Putamen (tissue), 1 donor: ENCODE measurements around the gene GORASP1.
"Not testable (repeated sequence)": the region's sequence is repeated elsewhere in the genome, so short reads cannot be mapped to it uniquely, and the experiment has no call there.

Experiments used
- DNase-seq: peaks from one replicate; pipeline ENCODE4 v3.0.0-alpha.2; 2016; ENCODE audit warnings: low spot score

GORASP1 gene

GRCh38 chr3:39064646-39065045 lies 42.8 kb downstream of the GORASP1 start:
- no peak for DNase-seq

GRCh38 chr3:39063143-39063542 lies 44.3 kb downstream of the GORASP1 start:
- DNase-seq, result no peak

GRCh38 chr3:39062180-39062579 lies 45.2 kb downstream of the GORASP1 start:
- no peak for DNase-seq

DNA sequence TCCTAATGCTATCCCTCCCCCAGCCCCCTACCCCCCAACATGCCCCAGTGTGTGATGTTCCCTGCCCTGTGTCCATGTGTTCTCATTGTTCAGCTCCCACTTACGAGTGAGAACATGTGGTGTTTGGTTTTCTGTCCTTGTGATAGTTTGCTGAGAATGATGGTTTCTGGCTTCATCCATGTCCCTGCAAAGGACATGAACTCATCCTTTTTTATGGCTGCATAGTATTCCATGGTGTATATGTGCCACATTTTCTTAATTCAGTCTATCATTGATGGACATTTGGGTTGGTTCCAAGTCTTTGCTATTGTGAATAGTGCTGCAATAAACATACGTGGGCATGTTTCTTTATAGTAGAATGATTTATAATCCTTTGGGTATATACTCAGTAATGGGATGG lies 46.2 kb downstream of the GORASP1 start:
- DNase-seq, result not testable (repeated sequence)

- DNase-seq, result no peak
Observed at GRCh38 chr3:39056151-39056550, 51.3 kb downstream of the GORASP1 start.

GRCh38 chr3:39053696-39054095 lies 53.7 kb downstream of the GORASP1 start:
- no peak for DNase-seq

DNA sequence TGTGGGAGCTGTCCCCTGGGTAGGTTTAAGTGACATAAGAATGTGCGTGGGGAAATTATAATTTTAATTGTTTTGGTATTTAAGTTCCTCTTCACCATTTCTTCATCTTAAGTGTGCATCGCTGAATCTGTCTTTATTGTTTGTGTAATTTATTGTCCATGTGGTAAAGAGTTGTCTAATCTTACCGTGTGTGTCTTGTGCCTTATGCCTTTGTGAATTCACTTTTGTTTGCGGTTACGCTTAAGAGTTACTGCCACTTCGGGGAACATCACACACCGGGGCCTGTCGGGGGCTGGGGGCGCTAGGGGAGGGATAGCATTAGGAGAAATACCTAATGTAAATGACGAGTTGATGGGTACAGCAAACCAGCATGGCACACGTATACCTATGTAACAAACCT lies 54.8 kb downstream of the GORASP1 start:
- DNase-seq, result no peak

DNA sequence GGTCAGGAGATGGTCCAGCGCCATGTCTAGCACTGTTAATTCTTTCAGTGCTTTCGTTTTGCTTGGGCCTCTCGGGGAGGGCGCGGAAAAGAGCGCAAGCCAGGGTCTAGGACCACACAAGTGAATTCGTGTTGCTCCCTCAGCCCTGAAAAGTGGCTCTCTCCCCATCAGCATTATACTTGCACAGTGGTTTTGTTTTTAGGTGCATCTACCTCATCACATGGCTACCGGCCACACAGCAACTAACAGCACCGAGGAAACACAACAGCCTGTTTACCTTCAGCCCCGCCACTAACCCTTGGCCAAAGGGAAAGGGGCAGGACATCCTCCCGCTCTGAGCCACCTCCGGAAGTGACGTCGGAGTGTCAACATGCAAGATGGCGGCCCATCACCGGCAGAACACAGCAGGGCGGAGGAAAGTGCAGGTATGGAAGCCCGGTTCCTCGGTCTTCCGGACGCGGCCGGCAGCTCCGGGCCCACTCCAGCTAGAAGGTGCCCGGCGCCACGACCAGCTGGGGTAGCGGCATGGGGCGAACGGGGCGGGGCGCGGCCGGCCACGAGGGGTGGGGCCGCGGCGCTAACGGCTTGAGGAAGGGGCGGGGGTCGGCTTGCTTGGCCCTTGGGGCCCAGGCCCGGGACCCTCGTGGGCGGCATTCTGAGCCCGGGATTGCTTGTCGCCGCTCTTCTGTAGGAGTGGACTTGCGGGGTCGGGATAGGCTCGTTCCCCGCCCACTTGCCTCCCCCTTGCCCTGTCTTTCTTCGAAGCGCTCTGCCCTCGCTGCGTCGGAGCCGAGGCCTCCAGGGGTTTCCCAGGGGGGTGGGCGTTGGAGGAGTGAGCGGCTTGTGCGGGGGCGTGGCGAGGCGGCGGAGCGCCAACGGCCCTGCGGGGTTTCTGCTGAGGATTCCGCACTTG lies 55.5 kb downstream of the GORASP1 start, which contains the start of the genes SCN11A and WDR48:
SCN11A (minus strand) TSS at position 296 of the 913 bp plus-strand sequence. CDS start 101,582 bp downstream, outside the sequence.
WDR48 (plus strand) TSS at position 368 of the 913 bp plus-strand sequence; CDS start at position 378, 10 bp downstream.
- DNase-seq, result peak; percentile 93

DNA sequence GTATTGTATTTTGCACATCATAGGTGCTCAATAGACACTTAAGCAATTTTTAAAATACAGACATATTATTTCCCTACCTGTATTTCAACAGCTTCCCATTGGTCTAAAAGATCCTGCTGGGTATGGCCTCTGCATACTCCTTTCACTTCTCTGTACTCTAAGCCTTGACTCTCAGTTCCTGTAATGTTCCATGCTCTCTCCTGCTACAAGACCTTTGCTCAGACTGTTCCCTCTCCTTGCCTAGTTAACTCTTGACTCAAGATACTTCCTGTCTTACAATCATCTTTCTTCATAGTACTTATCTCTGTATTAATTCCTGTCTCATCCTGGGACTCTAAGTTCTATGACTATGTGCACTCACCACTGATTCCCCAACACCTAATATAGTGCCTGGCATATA lies 57.4 kb downstream of the GORASP1 start:
- DNase-seq, result no peak
